AML-193 (cell line): ENCODE results near the gene PPP1R7.

Source experiments
- DNase-seq, 2 experiments: peaks; one replicate each; lab custom pipeline; 2025; lab: John Stamatoyannopoulos, UW

Gene PPP1R7

GRCh38 chr2:241173557-241173956, 23.3 kb downstream of the PPP1R7 start:
- DNase-seq = no peak

GRCh38 chr2:241177526-241178334, 27.5 kb downstream of the PPP1R7 start:
- no peak for DNase-seq

- no peak for DNase-seq
Observed at GRCh38 chr2:241178961-241179360, 28.7 kb downstream of the PPP1R7 start.

- no peak for DNase-seq
Observed at GRCh38 chr2:241179899-241180298, 29.6 kb downstream of the PPP1R7 start.

GRCh38 chr2:241180495-241180894, 30.2 kb downstream of the PPP1R7 start:
- no peak for DNase-seq

GRCh38 chr2:241182126-241182525, 31.9 kb downstream of the PPP1R7 start:
- DNase-seq = no peak

- DNase-seq = no peak
Observed at GRCh38 chr2:241182531-241183133, 32.4 kb downstream of the PPP1R7 start.

- no peak for DNase-seq
Observed at GRCh38 chr2:241183221-241183620, 33.0 kb downstream of the PPP1R7 start.

GRCh38 chr2:241184901-241185300, 34.6 kb downstream of the PPP1R7 start:
- no peak for DNase-seq

GRCh38 chr2:241185961-241186360, 35.7 kb downstream of the PPP1R7 start:
- no peak for DNase-seq

- no peak for DNase-seq
Observed at GRCh38 chr2:241187101-241187917, 37.0 kb downstream of the PPP1R7 start.

GRCh38 chr2:241187918-241188234, 37.6 kb downstream of the PPP1R7 start:
- DNase-seq = no peak

- DNase-seq = no peak
Observed at GRCh38 chr2:241188361-241189092, 38.3 kb downstream of the PPP1R7 start, which contains the start of gene ANO7. Gene ANO7 (plus strand): TSS chr2:241188677. CDS start chr2:241190064, 1,387 bp downstream.

GRCh38 chr2:241189093-241189855, 39.0 kb downstream of the PPP1R7 start:
- DNase-seq = no peak

- DNase-seq = no peak
Observed at GRCh38 chr2:241189856-241190201, 39.6 kb downstream of the PPP1R7 start.

- no peak for DNase-seq
Observed at GRCh38 chr2:241190291-241190981, 40.2 kb downstream of the PPP1R7 start.

- DNase-seq = no peak
Observed at GRCh38 chr2:241191081-241191480, 40.8 kb downstream of the PPP1R7 start.

- no peak for DNase-seq
Observed at GRCh38 chr2:241193271-241193670, 43.0 kb downstream of the PPP1R7 start.

GRCh38 chr2:241194811-241195210, 44.5 kb downstream of the PPP1R7 start:
- no peak for DNase-seq

- DNase-seq = no peak
Observed at GRCh38 chr2:241195506-241196130, 45.4 kb downstream of the PPP1R7 start.
